AG08396 (cell line): ENCODE results near the gene MAST1.
"Not testable (repeated sequence)": the region's sequence is repeated elsewhere in the genome, so short reads cannot be mapped to it uniquely, and the experiment has no call there.

Experiments used
- DNase-seq: peaks from one replicate; pipeline ENCODE4 v3.0.0; 2012; ENCODE audit warnings: low spot score, mixed read lengths

MAST1 gene

DNA sequence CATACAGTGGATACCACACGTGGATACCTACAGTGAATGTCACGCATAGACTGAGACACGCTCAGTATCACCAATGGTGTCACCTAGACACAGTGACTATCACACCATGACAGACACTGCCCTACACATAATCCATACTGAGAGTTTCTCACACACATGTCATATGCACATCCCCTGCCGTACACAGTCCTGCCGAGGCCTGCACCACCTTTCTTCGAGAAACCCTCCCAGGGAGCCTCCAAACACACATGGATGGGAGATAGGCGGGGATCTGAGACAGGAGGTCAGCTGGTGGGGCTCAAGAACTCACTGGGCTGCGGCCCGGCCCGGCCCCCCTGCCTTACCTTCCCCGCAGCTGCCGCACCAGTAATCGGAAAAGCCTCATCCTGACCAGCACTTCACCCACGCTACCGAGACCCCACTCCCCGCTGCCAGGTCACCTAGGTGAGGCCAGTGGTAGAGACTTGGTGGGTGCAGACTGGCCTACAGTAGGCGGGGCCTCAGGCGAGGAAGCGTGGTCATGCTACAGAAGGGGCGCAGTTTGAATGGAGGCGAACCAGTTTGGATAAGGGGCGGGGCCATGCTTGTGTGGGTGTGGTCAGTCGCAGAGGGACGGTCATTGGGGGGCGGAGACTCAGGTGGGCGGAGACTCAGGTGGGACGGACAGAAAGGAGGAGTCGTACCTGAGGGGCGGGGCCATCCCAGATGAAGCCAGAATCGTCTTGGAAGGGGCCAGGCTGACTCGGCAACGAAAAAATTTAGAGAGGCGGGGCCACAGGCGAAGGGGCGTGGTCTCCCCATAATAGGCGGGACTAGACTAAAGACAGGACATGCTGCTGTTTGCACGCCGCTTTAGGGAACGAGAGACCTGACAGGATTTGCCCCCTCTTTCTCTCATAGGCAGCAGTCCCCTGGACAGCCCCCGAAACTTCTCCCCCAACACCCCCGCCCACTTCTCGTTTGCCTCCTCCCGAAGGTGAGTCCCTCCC, 2.1 kb downstream of the MAST1 start:
- DNase-seq, result peak; percentile 81

DNA sequence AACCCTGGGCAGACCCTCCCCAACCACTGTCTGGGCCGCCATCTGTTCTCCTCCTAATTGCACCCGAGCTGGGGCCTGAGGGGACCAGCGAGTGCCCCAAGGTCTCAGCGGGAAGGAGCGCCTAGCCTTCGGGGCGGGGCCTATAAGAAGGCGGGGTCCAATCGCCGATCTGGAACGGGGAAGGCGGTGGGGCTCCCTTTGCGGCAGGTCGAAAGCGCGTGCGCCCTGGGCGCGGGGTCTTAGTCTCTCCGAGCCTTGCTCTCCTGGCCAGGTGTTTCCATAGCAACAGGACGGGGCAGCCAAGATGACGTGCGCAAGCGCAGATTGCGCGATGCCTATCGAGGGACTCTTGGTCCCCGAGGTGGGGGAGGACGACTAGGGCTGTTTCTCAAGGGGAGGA, 2.8 kb downstream of the MAST1 start:
- DNase-seq, result no peak

DNA sequence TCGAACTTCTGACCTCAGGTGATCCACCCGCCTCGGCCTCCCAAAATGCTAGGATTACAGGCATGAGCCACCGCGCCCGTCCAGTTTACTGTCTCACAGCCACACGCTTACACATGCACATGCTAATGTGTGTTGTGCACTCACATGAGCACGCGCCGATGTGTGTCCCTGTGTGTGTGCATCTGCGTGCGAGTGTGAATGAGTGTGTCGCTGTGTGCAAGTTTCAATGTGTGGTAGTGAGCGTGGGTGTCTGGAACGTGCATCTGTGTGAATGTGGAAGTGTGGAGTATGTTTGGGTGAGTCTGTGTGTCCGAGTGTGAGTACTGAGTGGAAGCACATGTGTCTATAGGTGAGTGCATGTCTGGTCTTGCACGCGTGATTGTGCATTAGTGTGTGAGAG, 4.2 kb downstream of the MAST1 start:
- DNase-seq, result no peak

DNA sequence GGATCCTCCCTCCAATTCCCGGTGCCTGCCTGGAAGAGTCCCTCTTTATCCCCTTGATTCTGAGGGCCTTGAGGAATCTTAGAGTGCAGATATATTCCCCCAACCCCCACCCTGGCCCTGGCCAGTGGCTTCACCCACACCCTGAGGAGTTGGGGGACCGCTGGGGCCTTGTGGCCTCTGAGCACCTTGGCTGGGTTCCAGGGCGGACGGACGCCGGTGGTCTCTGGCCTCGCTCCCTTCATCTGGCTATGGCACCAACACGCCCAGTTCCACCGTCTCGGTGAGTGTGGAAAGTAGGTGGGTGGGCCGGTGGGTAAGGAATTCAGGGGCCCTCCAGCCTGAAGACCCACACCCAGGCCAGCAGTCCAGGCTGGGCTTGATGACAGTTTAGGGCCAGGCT, 5.0 kb downstream of the MAST1 start:
- no peak for DNase-seq

DNA sequence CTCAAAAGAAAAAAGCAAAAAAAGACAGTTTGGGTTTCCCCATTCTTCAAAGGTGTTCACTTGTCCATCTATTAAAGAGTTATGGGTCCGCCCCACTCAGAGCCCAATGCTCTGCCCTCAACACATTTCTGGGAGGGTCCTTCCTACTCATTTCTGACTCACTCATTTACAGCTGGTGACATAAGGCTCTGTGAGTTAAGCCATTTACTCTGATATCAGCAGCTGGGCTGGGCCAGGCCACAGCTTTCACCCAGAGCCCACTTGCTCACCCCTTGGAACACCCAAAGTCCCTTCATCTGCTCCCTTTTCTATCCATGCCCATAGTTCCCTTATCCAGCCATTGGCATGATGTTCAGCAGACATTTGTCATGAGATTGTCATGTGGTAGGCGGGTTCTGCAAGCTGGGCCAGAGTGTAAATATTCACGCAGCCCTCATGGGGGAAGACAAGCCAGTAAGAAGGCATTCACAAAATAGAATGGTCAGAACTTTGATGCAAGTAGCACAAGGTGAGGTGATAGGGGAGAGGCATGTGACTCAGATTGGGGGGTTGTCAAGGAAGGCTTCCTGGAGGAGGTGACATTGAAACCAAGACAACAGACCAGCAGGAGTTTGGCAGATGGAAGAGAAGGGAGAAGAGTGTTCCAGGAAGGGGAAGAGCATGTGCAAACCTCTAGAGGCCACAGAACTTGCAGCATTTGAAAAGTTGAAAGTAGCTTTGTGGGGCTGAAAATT, 5.9 kb downstream of the MAST1 start:
- DNase-seq, result no peak

DNA sequence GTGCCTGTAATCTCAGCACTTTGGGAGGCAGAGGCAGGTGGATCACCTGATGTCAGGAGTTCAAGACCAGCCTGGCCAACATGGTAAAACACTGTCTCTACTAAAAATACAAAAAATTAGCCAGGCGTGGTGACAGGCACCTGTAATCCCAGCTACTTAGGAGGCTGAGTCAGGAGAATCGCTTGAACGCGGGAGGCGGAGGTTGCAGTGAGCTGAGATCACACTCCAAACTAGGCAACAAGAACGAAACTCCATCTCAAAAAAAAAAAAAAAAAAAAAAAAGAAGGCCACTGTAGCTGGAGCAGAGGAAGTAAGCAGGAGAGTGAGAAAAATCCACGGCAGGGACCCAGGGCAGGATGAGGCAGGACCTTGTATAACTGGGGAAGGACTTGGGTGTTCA, 8.3 kb downstream of the MAST1 start:
- DNase-seq, result not testable (repeated sequence)

DNA sequence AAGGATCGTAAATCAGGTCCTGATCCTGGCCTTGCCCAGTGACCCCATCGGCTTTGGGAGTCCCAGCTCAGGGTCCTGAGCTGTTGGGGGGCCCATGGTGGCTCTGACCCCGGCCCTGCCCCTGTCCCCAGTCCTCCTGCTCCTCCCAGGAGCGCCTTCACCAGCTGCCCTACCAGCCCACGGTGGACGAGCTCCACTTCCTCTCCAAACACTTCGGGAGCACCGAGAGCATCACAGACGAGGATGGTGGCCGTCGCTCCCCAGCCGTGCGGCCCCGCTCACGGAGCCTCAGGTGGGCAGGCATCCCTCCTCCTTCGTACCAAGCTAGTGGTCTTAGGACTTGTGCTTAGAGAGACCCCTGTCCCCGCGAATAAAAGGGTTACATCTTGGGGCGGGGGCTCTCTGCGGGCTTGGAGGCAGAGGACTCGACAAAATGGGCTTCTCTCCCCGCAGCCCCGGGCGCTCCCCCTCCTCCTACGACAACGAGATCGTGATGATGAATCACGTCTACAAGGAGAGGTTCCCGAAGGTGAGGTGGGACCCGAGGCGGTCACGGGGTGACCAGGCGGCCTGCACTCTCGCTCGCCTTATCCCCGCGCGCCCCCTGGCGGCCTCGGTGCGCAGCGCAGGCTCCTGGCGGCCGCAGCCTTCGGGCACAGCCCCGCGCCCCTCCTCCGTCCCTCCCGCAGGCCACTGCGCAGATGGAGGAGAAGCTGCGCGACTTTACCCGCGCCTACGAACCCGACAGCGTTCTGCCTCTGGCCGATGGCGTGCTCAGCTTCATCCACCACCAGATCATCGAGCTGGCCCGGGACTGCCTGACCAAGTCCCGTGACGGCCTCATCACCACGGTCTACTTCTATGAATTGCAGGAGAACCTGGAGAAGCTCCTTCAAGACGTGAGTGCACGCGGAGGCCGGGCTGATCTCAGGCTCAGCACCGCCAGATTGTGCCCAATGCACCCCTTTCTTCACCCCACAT, 9.1 kb downstream of the MAST1 start:
- DNase-seq, result peak; percentile 95

DNA sequence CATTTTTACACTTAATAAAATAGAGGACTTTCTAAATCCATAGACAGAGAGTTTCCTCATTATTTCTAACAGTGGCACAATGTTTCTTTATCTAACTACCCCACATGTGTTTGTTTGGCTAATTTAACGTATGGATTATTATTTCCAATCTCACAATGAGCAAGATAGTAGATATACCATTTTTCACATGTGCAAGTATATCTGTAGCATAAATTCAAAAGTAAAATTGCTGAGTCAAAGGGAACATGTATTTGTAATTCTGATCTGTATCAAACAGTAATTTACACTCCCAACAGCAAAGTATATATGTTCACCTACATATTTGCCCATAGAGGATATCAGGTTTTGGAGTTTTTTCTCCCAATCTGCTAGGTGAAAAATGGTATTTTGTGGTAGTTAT, 18.3 kb downstream of the MAST1 start:
- DNase-seq, result no peak

DNA sequence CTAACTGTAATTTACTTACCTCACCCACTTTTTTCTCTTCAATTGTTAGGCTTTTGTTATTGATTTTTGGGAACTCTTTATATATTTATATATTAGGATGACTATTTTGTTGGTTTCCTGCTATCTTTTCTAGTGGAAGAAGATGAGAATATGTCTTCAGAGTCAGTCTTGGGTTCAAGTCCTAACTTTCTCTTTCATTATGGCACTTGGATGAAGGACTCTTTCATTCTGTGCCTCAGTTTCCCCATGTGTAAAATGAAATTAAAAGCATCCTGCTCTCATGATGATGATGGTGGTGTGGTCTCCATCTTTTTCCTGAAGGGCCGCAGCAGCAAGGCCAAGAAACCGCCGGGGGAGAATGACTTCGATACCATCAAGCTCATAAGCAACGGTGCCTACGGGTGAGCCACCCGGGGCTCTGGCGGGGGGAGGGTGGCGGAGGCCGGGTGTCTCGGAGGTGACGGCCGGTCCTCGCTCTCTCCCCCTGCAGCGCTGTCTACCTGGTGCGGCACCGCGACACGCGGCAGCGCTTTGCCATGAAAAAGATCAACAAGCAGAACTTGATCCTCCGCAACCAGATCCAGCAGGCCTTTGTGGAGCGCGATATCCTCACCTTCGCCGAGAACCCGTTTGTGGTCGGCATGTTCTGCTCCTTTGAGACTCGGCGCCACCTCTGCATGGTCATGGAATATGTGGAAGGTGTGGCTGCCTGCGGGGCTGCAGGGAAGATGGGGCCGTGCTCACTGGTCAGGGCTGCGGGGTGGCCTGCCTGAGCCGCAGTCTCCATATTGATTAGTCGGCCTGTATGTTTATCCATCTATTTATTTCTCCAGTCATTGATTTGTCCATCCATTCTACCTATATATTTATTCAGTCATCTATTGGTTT, 20.0 kb downstream of the MAST1 start:
- DNase-seq, result no peak

DNA sequence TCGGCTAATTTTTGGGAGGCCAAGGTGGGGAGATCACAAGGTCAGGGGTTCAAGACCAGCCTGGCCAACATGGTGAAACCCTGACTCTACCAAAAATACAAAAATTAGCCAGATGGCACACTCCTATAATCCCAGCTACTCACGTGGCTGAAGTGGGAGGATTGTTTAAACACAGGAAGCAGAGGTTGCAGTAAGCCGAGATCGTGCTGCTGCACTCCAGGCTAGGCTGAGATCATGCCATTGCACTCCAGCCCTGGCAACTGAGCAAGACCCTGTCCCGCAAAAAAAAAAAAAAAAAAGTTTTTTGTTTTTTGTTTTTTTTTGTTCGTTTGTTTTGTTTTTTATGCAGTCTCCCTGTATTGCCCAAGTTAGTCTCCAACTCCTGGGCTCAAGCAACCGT, 21.2 kb downstream of the MAST1 start:
- no peak for DNase-seq

DNA sequence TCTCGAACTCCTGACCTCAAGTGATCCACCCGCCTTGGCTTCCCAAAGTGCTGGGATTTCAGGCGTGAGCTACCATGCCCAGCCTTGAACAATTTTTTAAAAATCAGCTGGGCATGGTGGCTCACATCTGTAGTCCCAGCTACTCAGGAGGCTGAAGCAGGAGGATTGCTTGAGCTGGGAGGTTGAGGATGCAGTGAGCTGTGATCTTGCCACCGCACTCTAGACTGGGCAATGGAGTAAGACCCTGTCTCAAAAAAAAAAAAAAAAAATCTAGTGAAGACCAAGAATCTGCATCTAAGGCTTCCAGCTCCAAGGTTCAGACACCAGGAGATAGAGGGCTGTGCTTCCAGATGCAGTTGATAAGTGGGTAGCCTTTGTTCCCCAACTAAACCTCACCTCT, 25.8 kb downstream of the MAST1 start:
- DNase-seq, result no peak

DNA sequence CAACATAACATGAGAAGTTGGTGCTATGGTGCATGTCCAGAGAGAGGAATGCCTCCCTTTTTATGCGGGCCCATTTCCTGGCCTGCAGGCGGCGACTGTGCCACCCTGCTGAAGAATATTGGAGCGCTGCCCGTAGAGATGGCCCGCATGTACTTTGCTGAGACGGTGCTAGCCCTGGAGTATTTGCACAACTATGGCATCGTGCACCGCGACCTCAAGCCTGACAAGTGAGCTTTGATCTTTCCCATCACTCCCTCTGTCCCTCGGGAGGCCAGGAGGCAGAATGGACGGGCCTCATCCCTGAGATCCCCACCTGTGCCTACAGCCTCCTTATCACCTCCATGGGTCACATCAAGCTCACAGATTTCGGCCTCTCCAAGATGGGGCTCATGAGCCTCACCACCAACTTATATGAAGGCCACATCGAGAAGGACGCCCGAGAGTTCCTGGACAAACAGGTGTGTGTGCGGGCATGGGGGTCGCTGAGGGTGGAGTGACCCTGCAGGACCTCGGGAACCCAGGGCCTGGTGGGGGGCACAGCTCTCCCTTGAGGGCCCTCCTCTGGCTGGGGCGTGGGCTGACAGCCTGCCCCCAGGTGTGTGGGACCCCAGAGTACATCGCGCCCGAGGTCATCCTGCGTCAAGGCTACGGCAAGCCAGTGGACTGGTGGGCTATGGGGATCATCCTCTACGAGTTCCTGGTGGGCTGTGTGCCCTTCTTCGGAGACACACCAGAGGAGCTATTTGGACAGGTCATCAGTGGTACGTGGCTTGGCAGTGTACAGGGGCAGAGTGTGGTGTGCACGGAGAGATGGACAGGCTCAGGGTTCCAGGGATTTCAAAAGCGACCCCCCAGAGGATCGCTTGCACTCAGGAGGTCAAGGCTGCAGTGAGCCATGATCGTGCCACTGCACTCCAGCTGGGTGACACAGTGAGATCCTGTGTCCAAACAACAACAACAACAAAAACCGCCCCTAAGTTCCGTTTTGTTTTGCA, 26.7 kb downstream of the MAST1 start:
- no peak for DNase-seq

DNA sequence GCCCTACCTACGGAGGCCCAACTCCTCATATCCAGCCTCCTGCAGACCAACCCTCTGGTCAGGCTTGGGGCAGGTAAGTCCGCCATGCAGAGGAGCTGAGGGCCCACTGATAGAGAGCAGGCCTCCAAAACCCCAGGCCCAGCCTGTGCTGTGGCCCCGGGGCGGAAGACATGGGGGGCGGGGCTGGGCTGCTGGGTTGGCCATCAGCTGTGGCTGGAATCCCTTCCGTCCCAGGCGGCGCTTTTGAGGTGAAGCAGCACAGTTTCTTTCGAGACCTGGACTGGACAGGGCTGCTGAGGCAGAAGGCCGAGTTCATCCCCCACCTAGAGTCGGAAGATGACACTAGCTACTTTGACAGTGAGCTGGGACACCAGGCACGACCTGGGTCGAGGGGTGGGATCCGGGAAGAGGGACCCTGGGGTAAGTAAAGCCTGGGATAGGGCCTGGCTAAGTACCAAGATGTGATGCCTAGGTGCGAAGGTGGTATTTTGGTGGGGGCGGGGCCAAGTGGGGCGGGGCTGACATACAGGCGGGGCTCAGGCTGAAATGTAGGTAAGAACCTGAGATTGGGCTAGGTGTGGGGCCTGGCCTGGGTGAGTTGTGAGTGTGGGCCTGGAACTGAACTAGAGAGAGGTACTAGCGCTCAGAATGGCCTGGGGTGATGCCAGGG, 27.6 kb downstream of the MAST1 start:
- no peak for DNase-seq

DNA sequence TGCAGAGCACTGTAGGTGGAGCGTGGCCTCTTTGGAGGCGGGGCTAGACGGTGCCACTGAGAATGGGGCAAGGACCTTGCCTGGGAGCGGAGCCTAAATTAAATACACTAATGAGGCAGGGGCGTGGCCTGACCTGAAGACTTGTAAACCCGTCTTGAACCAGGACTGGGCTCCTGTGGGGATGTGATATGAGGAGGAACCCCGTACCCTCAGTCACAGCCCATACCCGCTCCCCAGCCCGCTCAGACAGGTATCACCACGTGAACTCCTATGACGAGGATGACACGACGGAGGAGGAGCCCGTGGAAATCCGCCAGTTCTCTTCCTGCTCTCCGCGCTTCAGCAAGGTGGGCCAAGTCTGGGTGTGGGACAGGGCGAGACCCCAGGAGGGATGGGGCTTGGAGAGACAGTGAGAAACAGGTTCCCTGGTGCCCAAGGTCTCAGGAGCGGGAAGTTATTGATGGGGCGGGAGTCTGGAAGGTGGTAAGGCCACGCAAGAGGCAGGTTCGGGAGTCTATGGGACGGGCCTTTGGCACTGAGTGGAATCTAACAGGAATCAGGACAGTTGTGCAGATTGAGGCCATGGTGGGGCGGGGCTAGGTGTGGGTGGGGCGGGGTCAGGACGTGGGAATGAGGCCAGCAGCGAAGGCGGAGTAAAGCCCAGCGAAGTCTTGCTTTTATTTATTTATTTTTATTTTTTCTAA, 28.3 kb downstream of the MAST1 start:
- DNase-seq, result no peak

DNA sequence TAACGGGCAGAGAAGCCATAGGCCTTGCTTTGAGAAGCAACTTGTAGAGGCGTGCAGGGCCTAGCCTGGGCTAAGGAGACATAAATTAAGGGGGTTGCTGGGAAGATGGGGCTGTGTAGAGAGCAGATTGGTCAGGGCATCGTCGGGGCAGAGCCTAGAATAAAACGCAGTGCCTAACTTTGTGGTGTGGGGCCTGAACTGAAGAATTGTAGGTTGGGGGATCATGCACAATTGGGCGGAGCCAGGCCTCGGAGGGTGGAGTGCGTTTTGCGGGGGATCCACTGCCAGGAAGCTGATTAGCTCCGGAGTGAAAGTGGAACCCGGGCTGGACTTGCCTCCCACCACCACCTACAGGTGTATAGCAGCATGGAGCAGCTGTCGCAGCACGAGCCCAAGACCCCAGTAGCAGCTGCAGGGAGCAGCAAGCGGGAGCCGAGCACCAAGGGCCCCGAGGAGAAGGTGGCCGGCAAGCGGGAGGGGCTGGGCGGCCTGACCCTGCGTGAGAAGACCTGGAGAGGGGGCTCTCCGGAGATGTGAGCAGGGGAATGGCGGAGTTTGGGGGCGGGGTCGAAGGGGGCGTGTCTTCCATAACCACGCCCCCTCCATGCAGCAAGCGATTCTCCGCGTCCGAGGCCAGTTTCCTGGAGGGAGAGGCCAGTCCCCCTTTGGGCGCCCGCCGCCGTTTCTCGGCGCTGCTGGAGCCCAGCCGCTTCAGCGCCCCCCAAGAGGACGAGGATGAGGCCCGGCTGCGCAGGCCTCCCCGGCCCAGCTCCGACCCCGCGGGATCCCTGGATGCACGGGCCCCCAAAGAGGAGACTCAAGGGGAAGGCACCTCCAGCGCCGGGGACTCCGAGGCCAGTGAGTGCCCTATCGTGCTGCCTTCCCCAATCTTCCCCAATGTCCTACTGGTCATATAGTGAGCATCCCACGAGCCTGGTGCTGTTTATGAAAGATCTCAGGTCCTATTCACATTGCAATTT, 29.1 kb downstream of the MAST1 start:
- peak; percentile 93 for DNase-seq

DNA sequence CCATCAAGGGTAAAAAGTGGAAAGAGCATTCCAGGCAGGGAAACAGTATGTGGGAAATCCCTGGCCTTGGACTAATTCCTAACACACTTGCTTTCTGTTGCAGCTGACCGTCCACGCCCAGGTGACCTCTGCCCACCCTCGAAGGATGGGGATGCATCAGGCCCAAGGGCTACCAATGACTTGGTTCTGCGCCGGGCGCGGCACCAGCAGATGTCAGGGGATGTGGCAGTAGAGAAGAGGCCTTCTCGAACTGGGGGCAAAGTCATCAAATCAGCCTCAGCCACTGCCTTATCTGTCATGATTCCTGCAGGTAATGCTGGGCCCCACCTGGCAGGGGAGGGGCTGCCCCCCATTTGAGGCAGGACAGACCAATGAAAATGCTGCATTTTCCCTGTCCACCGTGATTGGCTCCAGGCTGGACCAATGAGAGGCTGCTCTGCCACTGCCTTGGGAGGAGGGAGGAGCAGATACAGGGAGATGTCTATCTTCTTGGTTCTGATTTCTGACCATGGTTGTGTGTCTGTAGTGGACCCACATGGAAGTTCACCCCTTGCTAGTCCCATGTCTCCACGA, 30.3 kb downstream of the MAST1 start:
- DNase-seq, result peak; percentile 65

DNA sequence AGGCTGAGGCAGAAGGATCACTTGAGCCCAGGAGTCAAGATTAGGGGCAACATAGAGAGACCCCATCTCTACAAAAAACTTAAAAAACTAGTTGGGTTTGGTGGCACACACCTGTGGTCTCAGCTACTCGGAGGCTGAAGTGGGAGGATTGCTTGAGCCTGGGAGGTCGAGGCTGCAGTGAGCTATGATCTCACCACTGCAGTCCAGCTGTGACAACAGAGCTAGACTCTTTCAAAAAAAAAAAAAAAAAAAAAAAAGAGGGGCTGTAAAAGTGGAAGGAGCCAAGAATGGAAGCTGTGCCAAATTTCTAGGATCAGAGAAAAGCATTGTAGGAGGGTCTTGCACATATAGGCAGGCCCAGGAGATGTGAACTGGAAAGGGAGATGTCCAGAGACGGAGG, 33.4 kb downstream of the MAST1 start:
- DNase-seq, result no peak
